ENCODE data around the gene TIMP4. TPM values are rescaled to one million over a fixed set of nuclear protein-coding genes. Genes with fewer than 3 reads are reported as not detected.

TIMP4 gene
- total RNA-seq, 1 experiment from 2014 or later: 15.5 TPM

- H3K9me3 ChIP-seq (ENCODE audit: insufficient read depth, low read depth): 0 out of 2 replicates have a peak, but pooled peaks cover 6% of the 10 kb centered on the region
- 0 out of 2 replicates have a peak overlapping the region, but pooled peaks have one; percentile 10 for H3K4me2 ChIP-seq
- peak in 1 of 2 experiments; percentile 52 for DNase-seq
- H2AFZ ChIP-seq: no peak overlapping the region
- peaks cover 61% of the 10 kb centered on the region for H3K4me1 ChIP-seq (replicated peaks; ENCODE audit: insufficient read depth)
- no peaks in the 10 kb centered on the region for H3K27me3 ChIP-seq (ENCODE audit: insufficient read depth, low read depth)
- TF ChIP-seq EZH2 (IDR thresholded peaks at IDR 0.05; ENCODE audit: low read depth) (no peak), CTCF (conservative IDR thresholded peaks at IDR 0.05) (no peak)
- H3K36me3 ChIP-seq (ENCODE audit: low read depth): no peaks in the 10 kb centered on the region
- H3K79me2 ChIP-seq (ENCODE audit: low read depth): no peaks in the 10 kb centered on the region
- BruUV-seq (replicated peaks): no TSS peak
- H3K9me2 ChIP-seq (ENCODE audit: insufficient read depth): no peaks in the 10 kb centered on the region
- ChIA-PET CTCF (no interaction called here), POLR2A (ENCODE audit: unreplicated experiment) (no interaction called here)
- peak overlapping the region; percentile 20; the same call in 1 of the 2 replicates for H3K27ac ChIP-seq
- peaks cover 44% of the 10 kb centered on the region for H3F3A ChIP-seq (ENCODE audit: insufficient read depth, low read depth)
- no peaks in the 10 kb centered on the region for H4K20me1 ChIP-seq (ENCODE audit: insufficient read depth)
- no peak overlapping the region for H3K4me3 ChIP-seq
- intact Hi-C loops (cut with micrococcal nuclease; ENCODE audit: unreplicated experiment): loop anchor here (10.0 kb wide), 1 partner anchor 556 kb away; the partner anchor contains the start of gene TMEM40
Measured at GRCh38 chr3:12198301-12198700, 39.6 kb upstream of the TIMP4 start.

- no peaks in the 10 kb centered on the region for H4K20me1 ChIP-seq (ENCODE audit: insufficient read depth)
- H3K27me3 ChIP-seq (ENCODE audit: insufficient read depth, low read depth): no peaks in the 10 kb centered on the region
- TF ChIP-seq CTCF (conservative IDR thresholded peaks at IDR 0.05): no peak
- no peak for TF ChIP-seq EZH2 (IDR thresholded peaks at IDR 0.05; ENCODE audit: low read depth)
- H3K4me2 ChIP-seq: peak overlapping the region; percentile 34
- peaks cover 70% of the 10 kb centered on the region for H3K4me1 ChIP-seq (replicated peaks; ENCODE audit: insufficient read depth)
- DNase-seq: no peak
- BruUV-seq (replicated peaks): no TSS peak
- ChIA-PET CTCF (no interaction called here), POLR2A (ENCODE audit: unreplicated experiment) (no interaction called here)
- intact Hi-C loops (cut with micrococcal nuclease; ENCODE audit: unreplicated experiment): loop anchor here (2.0 to 10.0 kb wide), 2 partner anchors 25 to 557 kb away; partner anchors contain the start of gene TMEM40
- H3K9me3 ChIP-seq (ENCODE audit: insufficient read depth, low read depth): 0 out of 2 replicates have a peak, but pooled peaks cover 6% of the 10 kb centered on the region
- H3K27ac ChIP-seq: peak overlapping the region; percentile 97
- H3K79me2 ChIP-seq (ENCODE audit: low read depth): no peaks in the 10 kb centered on the region
- H3K4me3 ChIP-seq: no peak overlapping the region
- H2AFZ ChIP-seq: no peak overlapping the region
- H3F3A ChIP-seq (ENCODE audit: insufficient read depth, low read depth): peaks cover 52% of the 10 kb centered on the region
- no peaks in the 10 kb centered on the region for H3K36me3 ChIP-seq (ENCODE audit: low read depth)
- H3K9me2 ChIP-seq (ENCODE audit: insufficient read depth): no peaks in the 10 kb centered on the region
Measured at GRCh38 chr3:12197475-12197874, 38.8 kb upstream of the TIMP4 start.

- Histone ChIP-seq H2AFZ (0 out of 2 replicates have a peak overlapping the region, but pooled peaks have one; percentile 1), H3F3A (ENCODE audit: insufficient read depth, low read depth) (peaks cover 57% of the 10 kb centered on the region), H4K20me1 (ENCODE audit: insufficient read depth) (no peaks in the 10 kb centered on the region), H3K27ac (peak overlapping the region; percentile 97), H3K27me3 (ENCODE audit: insufficient read depth, low read depth) (no peaks in the 10 kb centered on the region), H3K9me2 (ENCODE audit: insufficient read depth) (no peaks in the 10 kb centered on the region), H3K4me1 (replicated peaks; ENCODE audit: insufficient read depth) (peaks cover 73% of the 10 kb centered on the region), H3K4me2 (peak overlapping the region; percentile 34), H3K79me2 (ENCODE audit: low read depth) (no peaks in the 10 kb centered on the region), H3K36me3 (ENCODE audit: low read depth) (no peaks in the 10 kb centered on the region), H3K4me3 (no peak overlapping the region), H3K9me3 (ENCODE audit: insufficient read depth, low read depth) (0 out of 2 replicates have a peak, but pooled peaks cover 6% of the 10 kb centered on the region)
- intact Hi-C loops (cut with micrococcal nuclease; ENCODE audit: unreplicated experiment): loop anchor here (2.0 to 10.0 kb wide), 2 partner anchors 26 to 558 kb away; partner anchors contain the start of gene TMEM40
- TF ChIP-seq CTCF (conservative IDR thresholded peaks at IDR 0.05) (no peak), EZH2 (IDR thresholded peaks at IDR 0.05; ENCODE audit: low read depth) (no peak)
- POLR2A ChIA-PET (ENCODE audit: unreplicated experiment): no interaction called here
- no TSS peak for BruUV-seq (replicated peaks)
- peak; percentile 48 to 60 for DNase-seq
- CTCF ChIA-PET: interaction anchor here (0.6 to 0.8 kb wide), 4 partner anchors 9 to 288 kb away, joined by 3 to 9 read pairs (median 4); partner anchors contain the start of gene TSEN2
Measured at GRCh38 chr3:12196684-12197083, 38.0 kb upstream of the TIMP4 start.
